ENCODE measurements around the gene PSMG2. TPM values are rescaled to one million over a fixed set of nuclear protein-coding genes. Genes with fewer than 3 reads are reported as not detected.

Gene PSMG2
- polyA plus RNA-seq, 1 donor from 2014 or later = 87.2 TPM

- H3K4me2 ChIP-seq (ENCODE audit: low read length) = no peak overlapping the region
- no peak overlapping the region for H3K4me3 ChIP-seq (ENCODE audit: low read length)
- H3F3A ChIP-seq (ENCODE audit: insufficient read depth, low read length, poor library complexity, severe bottlenecking) = no peaks in the 10 kb centered on the region
- no peaks in the 10 kb centered on the region for H3K9me2 ChIP-seq (ENCODE audit: insufficient read depth, low read length)
- H3K36me3 ChIP-seq (ENCODE audit: insufficient read depth, low read length) = no peaks in the 10 kb centered on the region
- H2AFZ ChIP-seq (ENCODE audit: low read depth, low read length) = no peak overlapping the region
- H3K79me2 ChIP-seq (replicated peaks; ENCODE audit: insufficient read depth, low read length) = no peaks in the 10 kb centered on the region
- H4K20me1 ChIP-seq (ENCODE audit: insufficient read depth) = no peaks in the 10 kb centered on the region
- no peaks in the 10 kb centered on the region for H3K9me3 ChIP-seq (ENCODE audit: low read length)
- TF ChIP-seq EP300 (conservative IDR thresholded peaks at IDR 0.05; ENCODE audit: poor library complexity, severe bottlenecking) (no peak), SMC3 (conservative IDR thresholded peaks at IDR 0.05; ENCODE audit: poor library complexity) (no peak), TAF1 (IDR thresholded peaks at IDR 0.05; ENCODE audit: low read depth) (no peak), RAD21 (conservative IDR thresholded peaks at IDR 0.05) (no peak), POLR2AphosphoS5 (IDR thresholded peaks at IDR 0.05) (no peak), EZH2 (IDR thresholded peaks at IDR 0.05; ENCODE audit: borderline replicate concordance, insufficient read depth, low read length, poor library complexity, severe bottlenecking) (no peak), MXI1 (conservative IDR thresholded peaks at IDR 0.05; ENCODE audit: poor library complexity, severe bottlenecking) (no peak)
- TF ChIP-seq, protein P1, sequence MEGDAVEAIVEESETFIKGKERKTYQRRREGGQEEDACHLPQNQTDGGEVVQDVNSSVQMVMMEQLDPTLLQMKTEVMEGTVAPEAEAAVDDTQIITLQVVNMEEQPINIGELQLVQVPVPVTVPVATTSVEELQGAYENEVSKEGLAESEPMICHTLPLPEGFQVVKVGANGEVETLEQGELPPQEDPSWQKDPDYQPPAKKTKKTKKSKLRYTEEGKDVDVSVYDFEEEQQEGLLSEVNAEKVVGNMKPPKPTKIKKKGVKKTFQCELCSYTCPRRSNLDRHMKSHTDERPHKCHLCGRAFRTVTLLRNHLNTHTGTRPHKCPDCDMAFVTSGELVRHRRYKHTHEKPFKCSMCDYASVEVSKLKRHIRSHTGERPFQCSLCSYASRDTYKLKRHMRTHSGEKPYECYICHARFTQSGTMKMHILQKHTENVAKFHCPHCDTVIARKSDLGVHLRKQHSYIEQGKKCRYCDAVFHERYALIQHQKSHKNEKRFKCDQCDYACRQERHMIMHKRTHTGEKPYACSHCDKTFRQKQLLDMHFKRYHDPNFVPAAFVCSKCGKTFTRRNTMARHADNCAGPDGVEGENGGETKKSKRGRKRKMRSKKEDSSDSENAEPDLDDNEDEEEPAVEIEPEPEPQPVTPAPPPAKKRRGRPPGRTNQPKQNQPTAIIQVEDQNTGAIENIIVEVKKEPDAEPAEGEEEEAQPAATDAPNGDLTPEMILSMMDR (IDR thresholded peaks at IDR 0.05; ENCODE audit: poor library complexity, severe bottlenecking) = no peak
- TF ChIP-seq, protein P2, sequence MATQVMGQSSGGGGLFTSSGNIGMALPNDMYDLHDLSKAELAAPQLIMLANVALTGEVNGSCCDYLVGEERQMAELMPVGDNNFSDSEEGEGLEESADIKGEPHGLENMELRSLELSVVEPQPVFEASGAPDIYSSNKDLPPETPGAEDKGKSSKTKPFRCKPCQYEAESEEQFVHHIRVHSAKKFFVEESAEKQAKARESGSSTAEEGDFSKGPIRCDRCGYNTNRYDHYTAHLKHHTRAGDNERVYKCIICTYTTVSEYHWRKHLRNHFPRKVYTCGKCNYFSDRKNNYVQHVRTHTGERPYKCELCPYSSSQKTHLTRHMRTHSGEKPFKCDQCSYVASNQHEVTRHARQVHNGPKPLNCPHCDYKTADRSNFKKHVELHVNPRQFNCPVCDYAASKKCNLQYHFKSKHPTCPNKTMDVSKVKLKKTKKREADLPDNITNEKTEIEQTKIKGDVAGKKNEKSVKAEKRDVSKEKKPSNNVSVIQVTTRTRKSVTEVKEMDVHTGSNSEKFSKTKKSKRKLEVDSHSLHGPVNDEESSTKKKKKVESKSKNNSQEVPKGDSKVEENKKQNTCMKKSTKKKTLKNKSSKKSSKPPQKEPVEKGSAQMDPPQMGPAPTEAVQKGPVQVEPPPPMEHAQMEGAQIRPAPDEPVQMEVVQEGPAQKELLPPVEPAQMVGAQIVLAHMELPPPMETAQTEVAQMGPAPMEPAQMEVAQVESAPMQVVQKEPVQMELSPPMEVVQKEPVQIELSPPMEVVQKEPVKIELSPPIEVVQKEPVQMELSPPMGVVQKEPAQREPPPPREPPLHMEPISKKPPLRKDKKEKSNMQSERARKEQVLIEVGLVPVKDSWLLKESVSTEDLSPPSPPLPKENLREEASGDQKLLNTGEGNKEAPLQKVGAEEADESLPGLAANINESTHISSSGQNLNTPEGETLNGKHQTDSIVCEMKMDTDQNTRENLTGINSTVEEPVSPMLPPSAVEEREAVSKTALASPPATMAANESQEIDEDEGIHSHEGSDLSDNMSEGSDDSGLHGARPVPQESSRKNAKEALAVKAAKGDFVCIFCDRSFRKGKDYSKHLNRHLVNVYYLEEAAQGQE (IDR thresholded peaks at IDR 0.05; ENCODE audit: borderline replicate concordance) = no peak
- H3K27me3 ChIP-seq (ENCODE audit: insufficient read depth, low read depth, low read length) = no peaks in the 10 kb centered on the region
- no peak overlapping the region for H3K27ac ChIP-seq (ENCODE audit: low read length)
- H3K9ac ChIP-seq (ENCODE audit: low read length) = no peak overlapping the region
Measured at GRCh38 chr18:12765126-12765525, 62.3 kb downstream of the PSMG2 start.

DNA sequence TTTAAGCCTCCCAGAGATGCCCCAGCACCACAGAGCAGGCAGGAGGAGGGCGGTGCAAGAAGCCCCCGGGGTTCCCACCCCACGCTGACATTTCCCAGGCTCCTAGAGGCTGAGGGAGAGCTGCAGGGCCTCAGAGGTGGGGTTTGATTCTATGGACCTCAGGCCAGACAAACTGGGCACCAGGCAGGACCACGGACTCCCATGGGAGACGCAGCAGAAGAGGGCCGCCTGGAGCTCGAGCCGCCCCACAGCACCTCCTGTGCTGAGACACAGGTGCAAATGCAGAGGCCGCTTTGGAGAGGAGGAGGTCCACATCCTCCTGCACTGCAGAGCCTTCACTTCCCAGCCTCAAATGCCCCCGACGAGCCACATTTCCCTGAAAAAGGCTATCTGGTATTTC lies 62.7 kb downstream of the PSMG2 start:
- Histone ChIP-seq H3K9me2 (ENCODE audit: insufficient read depth, low read length) (no peaks in the 10 kb centered on the region), H3K27me3 (ENCODE audit: insufficient read depth, low read depth, low read length) (no peaks in the 10 kb centered on the region), H3K36me3 (ENCODE audit: insufficient read depth, low read length) (no peaks in the 10 kb centered on the region), H4K20me1 (ENCODE audit: insufficient read depth) (no peaks in the 10 kb centered on the region), H3K79me2 (replicated peaks; ENCODE audit: insufficient read depth, low read length) (no peaks in the 10 kb centered on the region), H2AFZ (ENCODE audit: low read depth, low read length) (no peak overlapping the region), H3K27ac (ENCODE audit: low read length) (no peak overlapping the region), H3K9me3 (ENCODE audit: low read length) (no peaks in the 10 kb centered on the region), H3K9ac (ENCODE audit: low read length) (no peak overlapping the region), H3K4me2 (ENCODE audit: low read length) (no peak overlapping the region), H3K4me3 (ENCODE audit: low read length) (no peak overlapping the region), H3F3A (ENCODE audit: insufficient read depth, low read length, poor library complexity, severe bottlenecking) (no peaks in the 10 kb centered on the region)
- TF ChIP-seq SMC3 (conservative IDR thresholded peaks at IDR 0.05; ENCODE audit: poor library complexity) (no peak), EZH2 (IDR thresholded peaks at IDR 0.05; ENCODE audit: borderline replicate concordance, insufficient read depth, low read length, poor library complexity, severe bottlenecking) (no peak), TAF1 (IDR thresholded peaks at IDR 0.05; ENCODE audit: low read depth) (no peak), MXI1 (conservative IDR thresholded peaks at IDR 0.05; ENCODE audit: poor library complexity, severe bottlenecking) (no peak), RAD21 (conservative IDR thresholded peaks at IDR 0.05) (no peak), POLR2AphosphoS5 (IDR thresholded peaks at IDR 0.05) (no peak), EP300 (conservative IDR thresholded peaks at IDR 0.05; ENCODE audit: poor library complexity, severe bottlenecking) (no peak)
- TF ChIP-seq, protein P1 (IDR thresholded peaks at IDR 0.05; ENCODE audit: poor library complexity, severe bottlenecking) = no peak
- TF ChIP-seq, protein P2 (IDR thresholded peaks at IDR 0.05; ENCODE audit: borderline replicate concordance) = no peak

Data from neural cell (in vitro differentiated cells).